ENCODE measurements around the gene PRKCE. TPM values are rescaled to one million over a fixed set of nuclear protein-coding genes. Genes with fewer than 3 reads are reported as not detected.

PRKCE gene
- total RNA-seq, 1 experiment from 2014 or later = 1.3 TPM

DNA sequence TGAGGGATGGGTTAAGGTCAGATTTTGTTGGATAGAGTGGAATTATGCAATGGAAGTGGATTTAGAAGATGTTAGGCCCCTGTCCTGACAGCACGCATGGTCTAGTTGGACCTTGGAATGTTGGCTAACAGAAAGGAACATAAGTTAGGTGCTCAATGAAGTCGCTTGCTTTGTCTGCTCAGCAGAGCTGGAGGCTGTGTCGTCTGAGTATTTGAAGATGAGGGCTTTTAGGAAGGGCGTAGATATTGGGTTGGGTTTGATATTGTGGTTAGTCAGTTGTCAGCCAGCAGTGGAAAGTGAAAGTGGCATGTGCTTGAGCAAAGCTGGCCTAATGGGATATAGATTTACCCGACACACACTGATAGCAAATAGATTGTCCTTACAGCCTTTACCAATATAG is 239.3 kb downstream of the PRKCE start:
- no peak overlapping the region for H4K91ac ChIP-seq (ENCODE audit: insufficient read length, low read depth, low read length)
- no peak overlapping the region for H2AK5ac ChIP-seq (ENCODE audit: insufficient read length, low read length)
- H4K8ac ChIP-seq (replicated peaks; ENCODE audit: insufficient read length, low read depth, low read length) = no peak overlapping the region
- Mint-ChIP-seq H3K27ac (no peak overlapping the region), H3K4me1 (peaks cover 6 to 7% of the 10 kb centered on the region in 2 experiments; a peak in 2 of 4 replicates), H3K36me3 (ENCODE audit: insufficient read depth in 1 of 3, low read depth in 3 of 3) (no peaks in the 10 kb centered on the region), H3K4me3 (no peak overlapping the region), H3K27me3 (ENCODE audit: low read depth) (peaks cover 3% of the 10 kb centered on the region), H3K9me3 (no peaks in the 10 kb centered on the region)
- H2BK20ac ChIP-seq (ENCODE audit: low read depth, low read length, poor library complexity, severe bottlenecking) = no peak overlapping the region
- no peak overlapping the region for H2AFZ ChIP-seq (ENCODE audit: low read length)
- H3K4ac ChIP-seq (ENCODE audit: low read depth, low read length) = no peak overlapping the region
- no peak overlapping the region for H2BK120ac ChIP-seq (ENCODE audit: low read depth, low read length, poor library complexity, severe bottlenecking)
- no peak overlapping the region for H2BK12ac ChIP-seq (ENCODE audit: insufficient read length, low read depth, low read length)
- no peak overlapping the region for H4K5ac ChIP-seq (ENCODE audit: insufficient read length, low read depth, low read length)
- no peak overlapping the region for H3K23ac ChIP-seq (ENCODE audit: insufficient read length, low read depth, low read length)
- no peaks in the 10 kb centered on the region for H3K9me3 ChIP-seq (ENCODE audit: control insufficient read depth, low read depth, low read length)
- H4K20me1 ChIP-seq (ENCODE audit: control insufficient read depth, insufficient read depth, insufficient read length) = no peaks in the 10 kb centered on the region
- TF ChIP-seq, protein P1, sequence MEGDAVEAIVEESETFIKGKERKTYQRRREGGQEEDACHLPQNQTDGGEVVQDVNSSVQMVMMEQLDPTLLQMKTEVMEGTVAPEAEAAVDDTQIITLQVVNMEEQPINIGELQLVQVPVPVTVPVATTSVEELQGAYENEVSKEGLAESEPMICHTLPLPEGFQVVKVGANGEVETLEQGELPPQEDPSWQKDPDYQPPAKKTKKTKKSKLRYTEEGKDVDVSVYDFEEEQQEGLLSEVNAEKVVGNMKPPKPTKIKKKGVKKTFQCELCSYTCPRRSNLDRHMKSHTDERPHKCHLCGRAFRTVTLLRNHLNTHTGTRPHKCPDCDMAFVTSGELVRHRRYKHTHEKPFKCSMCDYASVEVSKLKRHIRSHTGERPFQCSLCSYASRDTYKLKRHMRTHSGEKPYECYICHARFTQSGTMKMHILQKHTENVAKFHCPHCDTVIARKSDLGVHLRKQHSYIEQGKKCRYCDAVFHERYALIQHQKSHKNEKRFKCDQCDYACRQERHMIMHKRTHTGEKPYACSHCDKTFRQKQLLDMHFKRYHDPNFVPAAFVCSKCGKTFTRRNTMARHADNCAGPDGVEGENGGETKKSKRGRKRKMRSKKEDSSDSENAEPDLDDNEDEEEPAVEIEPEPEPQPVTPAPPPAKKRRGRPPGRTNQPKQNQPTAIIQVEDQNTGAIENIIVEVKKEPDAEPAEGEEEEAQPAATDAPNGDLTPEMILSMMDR (conservative IDR thresholded peaks at IDR 0.05) = no peak
- no peak overlapping the region for H3K56ac ChIP-seq (ENCODE audit: insufficient read length, low read depth, low read length)
- no peaks in the 10 kb centered on the region for H3K79me2 ChIP-seq (ENCODE audit: insufficient read depth, low read length)
- H2BK5ac ChIP-seq (ENCODE audit: insufficient read length, low read length) = no peak overlapping the region
- WGBS (ENCODE audit: extremely low coverage, insufficient read length, low lambda C conversion rate) = no CpG with 5 or more reads among the region's 5 CpGs
- no peaks in the 10 kb centered on the region for H3K79me1 ChIP-seq (ENCODE audit: insufficient read depth, low read depth, low read length, poor library complexity, severe bottlenecking)
- H3K23me2 ChIP-seq (ENCODE audit: insufficient read length, low read depth, low read length, poor library complexity, severe bottlenecking) = no peaks in the 10 kb centered on the region
- no peak overlapping the region for H3K27ac ChIP-seq (ENCODE audit: insufficient read length, low read depth, low read length)
- no peak overlapping the region for H3K4me2 ChIP-seq (ENCODE audit: insufficient read depth, insufficient read length, low read length)
- no peak overlapping the region for H2BK15ac ChIP-seq (ENCODE audit: low read depth, low read length)
- DNase-seq = no peak
- no peaks in the 10 kb centered on the region for H3K27me3 ChIP-seq (ENCODE audit: insufficient read depth, low read length)
- H3T11ph ChIP-seq (ENCODE audit: low read length) = no peak overlapping the region
- no peak overlapping the region for H3K14ac ChIP-seq (ENCODE audit: insufficient read depth, low read length)
- H3K9ac ChIP-seq (ENCODE audit: extremely low read depth, insufficient read length, low read length) = no peak overlapping the region
- no peak overlapping the region for H3K18ac ChIP-seq (ENCODE audit: insufficient read length, low read depth, low read length)
- no peaks in the 10 kb centered on the region for H3K4me1 ChIP-seq (ENCODE audit: insufficient read depth, low read length)
